HepG2 (cell line): Measurements from ENCODE around the gene CD48. TPM values are rescaled to one million over a fixed set of nuclear protein-coding genes. Genes with fewer than 3 reads are reported as not detected.

ENCODE experiments used
- ATAC-seq: fragments of 200-7000 bp; cut with Tn5 transposase; 3 replicates; pipeline ENCODE4 v1.9.1; 2020; ENCODE audit warnings: mild to moderate bottlenecking, moderate library complexity
- BruUV-seq: library from RNA; stranded (reverse); fragments of 400-500 nt; replicated peaks from 2 replicates; lab custom pipeline; 2021; lab: Mats Ljungman, UMichigan
- CTCF ChIA-PET: fragments of 300-600 bp; formaldehyde crosslinking; extraction: SDS; loops from one replicate; lab custom pipeline; 2021; ENCODE audit warnings: low total read pairs, inconsistent platforms, low intra/inter-chr PET ratio; lab: Yijun Ruan, JAX
- POLR2A ChIA-PET: fragments of 350-600 bp; sonication (Branson Sonifier 250); formaldehyde crosslinking; loops from one replicate; lab custom pipeline; 2020; ENCODE audit warnings: antibody characterized with exemption, inconsistent platforms; lab: Yijun Ruan, JAX
- DNase-seq: peaks from one replicate; pipeline ENCODE4 v3.0.0-alpha.2; 2015; ENCODE audit warnings: low spot score
- FAIRE-seq: peaks from 3 replicates; lab custom pipeline; 2011; peaks lifted over from hg19 to GRCh38; lab: Jason Lieb, UNC
- H2AFZ ChIP-seq: one replicate; pipeline ENCODE4 v1.6.1; 2011; ENCODE audit warnings: low read length, inconsistent platforms
- H3K27ac ChIP-seq: fragments of 300-600 bp; 3 replicates; pipeline ENCODE4 v1.8.0; 2011; ENCODE audit warnings: mixed run types, mild to moderate bottlenecking, mixed read lengths, low read length, inconsistent platforms; ENCODE audit not compliant: insufficient read depth; ENCODE audit errors: extremely low read length
- H3K27me3 ChIP-seq, 2 experiments: fragments of 200-600 bp in 1 of 2; 2 replicates in 1 of 2; 3 replicates in 1 of 2; pipeline versions ENCODE4 v1.6.0 to v1.8.0; 2011; ENCODE audit warnings: low read length in 2 of 2, mild to moderate bottlenecking in 2 of 2, moderate library complexity in 2 of 2, inconsistent platforms in 1 of 2; ENCODE audit not compliant: insufficient read depth in 2 of 2, control insufficient read depth in 1 of 2
- H3K36me3 ChIP-seq, 2 experiments: fragments of 200-600 bp in 1 of 2; replicated peaks in 1 of 2; 2 replicates in 1 of 2; 3 replicates in 1 of 2; pipeline versions ENCODE4 v1.5.1 to v1.8.0; 2011; ENCODE audit warnings: low read length in 2 of 2, inconsistent platforms in 1 of 2; ENCODE audit not compliant: insufficient read depth in 2 of 2, control insufficient read depth in 1 of 2
- H3K4me1 ChIP-seq: 2 replicates; pipeline ENCODE4 v1.5.1; 2012; ENCODE audit warnings: low read length, inconsistent platforms; ENCODE audit not compliant: insufficient read depth
- H3K4me2 ChIP-seq: 2 replicates; pipeline ENCODE4 v1.6.0; 2011; ENCODE audit warnings: low read depth, low read length, inconsistent platforms
- H3K4me3 ChIP-seq, 3 experiments: fragments of 200-600 bp in 1 of 3; sonication (generic), shearing (Covaris generic) in 1 of 3; replicated peaks in 1 of 3; 2 replicates each; pipeline ENCODE4 v1.5.1; 2011 to 2016; ENCODE audit warnings: low read length in 3 of 3, inconsistent platforms in 2 of 3, low read depth in 2 of 3, mild to moderate bottlenecking in 2 of 3, control low read depth in 1 of 3, mixed read lengths in 1 of 3; ENCODE audit not compliant: insufficient read depth in 1 of 3
- H3K79me2 ChIP-seq: one replicate; pipeline ENCODE4 v1.6.1; 2011; ENCODE audit warnings: low read length, inconsistent platforms; ENCODE audit not compliant: insufficient read depth
- H3K9ac ChIP-seq: 2 replicates; pipeline ENCODE4 v1.6.0; 2011; ENCODE audit warnings: mild to moderate bottlenecking, low read depth, low read length, inconsistent platforms; ENCODE audit not compliant: insufficient read depth
- H3K9me3 ChIP-seq: 2 replicates; pipeline ENCODE4 v1.5.1; 2012; ENCODE audit warnings: mild to moderate bottlenecking, low read length
- H4K20me1 ChIP-seq: 2 replicates; pipeline ENCODE4 v1.6.0; 2011; ENCODE audit warnings: inconsistent platforms, mild to moderate bottlenecking, low read length, moderate library complexity; ENCODE audit not compliant: insufficient read depth
- ARHGAP35 ChIP-seq: sonication (generic); formaldehyde crosslinking; IDR thresholded peaks from 2 replicates; pipeline ENCODE4 v1.9.0; 2022; ENCODE audit warnings: mild to moderate bottlenecking, inconsistent platforms, moderate library complexity, missing genetic modification reagents, borderline replicate concordance
- KDM6A ChIP-seq: IDR thresholded peaks from 2 replicates; pipeline ENCODE4 v1.6.1; 2016; ENCODE audit warnings: low read depth
- MNT ChIP-seq: fragments of 450-650 bp; IDR thresholded peaks from 2 replicates; pipeline ENCODE4 v1.6.1; 2016
- PPARG ChIP-seq: conservative IDR thresholded peaks from 2 replicates; pipeline ENCODE4 v1.6.1; 2016; ENCODE audit warnings: missing biosample characterization, missing genetic modification reagents
- RBM39 ChIP-seq: fragments of 200-400 bp; formaldehyde crosslinking; IDR thresholded peaks from one replicate; pipeline ENCODE4 v1.6.1; 2018; ENCODE audit warnings: antibody characterized with exemption, mild to moderate bottlenecking, low read depth, low read length; ENCODE audit not compliant: poor library complexity, severe bottlenecking
- SIX4 ChIP-seq: sonication (generic); formaldehyde crosslinking; IDR thresholded peaks from 2 replicates; pipeline ENCODE4 v1.4.0; 2020; ENCODE audit warnings: missing genetic modification reagents
- ZNF3 ChIP-seq: IDR thresholded peaks from 2 replicates; pipeline ENCODE4 v1.7.0; 2017; ENCODE audit warnings: inconsistent platforms
- ZNF713 ChIP-seq: sonication (generic); formaldehyde crosslinking; IDR thresholded peaks from 2 replicates; pipeline ENCODE4 v1.4.0; 2020; ENCODE audit warnings: mild to moderate bottlenecking, missing genetic modification reagents
- ZNF891 ChIP-seq: sonication (generic); formaldehyde crosslinking; IDR thresholded peaks from 2 replicates; pipeline ENCODE4 v1.5.0; 2020; ENCODE audit warnings: mild to moderate bottlenecking, missing genetic modification reagents
- WGBS: methylation state at CpG from one replicate; pipeline ENCODE4 v1.1.6; 2017; ENCODE audit warnings: low lambda C conversion rate; 5-methylcytosine and 5-hydroxymethylcytosine counted together
- in situ Hi-C: cut with HindIII; loops from 2 replicates; pipeline ENCODE4 v1.10.0; 2017; ENCODE audit warnings: low pct_unique_long_range_greater_than_20kb; ENCODE audit not compliant: extremely low pct_ligation_motif_present
- intact Hi-C: fragments of 100-400 bp; cut with micrococcal nuclease; formaldehyde crosslinking; loops from one replicate; pipeline ENCODE4 v1.10.0; 2022; ENCODE audit not compliant: unreplicated experiment
- polyA plus RNA-seq, 8 experiments: library from polyadenylated mRNA; depleted of rRNA in 3 of 8; stranded (reverse) in 7 of 8; unstranded in 1 of 8; fragments of >200 nt; fragmentation: Illumina TruSeq in 4 of 8; extraction: Trizol in 4 of 8; gene quantifications; 2 replicates each; pipeline versions ENCODE4 v1.2.1 to v1.2.3, GENCODE V29; 2011 to 2016; ENCODE audit warnings: low read depth in 4 of 8, missing spikeins in 1 of 8, mixed read lengths in 1 of 8; ENCODE audit not compliant: insufficient read depth in 1 of 8
- total RNA-seq, 5 experiments: library from RNA; depleted of rRNA; stranded (reverse); fragments of >200 nt; fragmentation: Illumina TruSeq; extraction: Trizol; gene quantifications; 2 replicates each; pipeline ENCODE4 v1.2.3, GENCODE V29; 2016; ENCODE audit warnings: low read depth in 1 of 5
- TF ChIP-seq, protein P1 (sequence below): sonication (generic); formaldehyde crosslinking; IDR thresholded peaks from 2 replicates; pipeline ENCODE4 v1.4.0; 2020; ENCODE audit warnings: missing genetic modification reagents
- TF ChIP-seq, protein P2 (sequence below): sonication (generic); formaldehyde crosslinking; IDR thresholded peaks from 2 replicates; pipeline ENCODE4 v1.5.1; 2020; ENCODE audit warnings: mild to moderate bottlenecking, missing genetic modification reagents, moderate library complexity

The CD48 gene
- total and polyA plus RNA-seq, 2 of the 13 experiments (the other 11 are each of a cell fraction or from before 2014, with no cell fraction given): not detected

DNA sequence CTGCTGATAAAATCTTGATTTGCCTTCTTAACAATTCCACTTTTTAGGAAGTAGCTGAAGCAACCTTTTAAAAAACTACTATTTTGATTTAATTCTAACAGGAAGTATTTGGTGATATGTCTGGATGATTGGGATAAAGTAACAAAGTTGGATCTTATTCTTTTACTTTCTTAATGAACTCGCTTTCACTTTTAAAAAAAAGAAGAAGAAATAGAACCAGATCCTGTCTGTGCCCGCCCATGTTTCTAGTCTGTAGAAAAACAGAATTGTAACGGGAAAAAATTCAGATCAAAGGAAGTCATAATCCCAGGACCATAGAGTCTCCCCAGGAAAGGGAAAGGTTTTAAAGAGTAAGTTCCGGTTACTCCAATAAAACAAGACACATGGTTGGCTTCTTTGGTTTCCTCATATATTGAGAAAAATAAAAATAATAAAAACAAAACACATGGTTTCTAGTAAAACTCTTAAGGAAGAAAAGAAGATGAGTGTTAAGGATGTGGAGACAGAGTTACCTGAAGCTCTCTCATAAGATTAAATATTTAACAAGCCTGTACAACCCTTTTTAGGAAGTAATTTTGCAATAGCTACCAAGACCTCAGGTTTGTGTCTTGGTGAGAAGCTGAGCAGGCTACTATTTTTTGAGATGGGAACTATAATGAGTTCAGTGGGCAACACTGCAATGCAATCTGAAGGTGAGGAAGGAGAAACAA, 4.9 kb downstream of the CD48 start:
- Histone ChIP-seq H3K9ac (no peak overlapping the region), H2AFZ (no peak overlapping the region), H3K36me3 (no peaks in the 10 kb centered on the region), H4K20me1 (no peaks in the 10 kb centered on the region), H3K27me3 (peaks cover 0 to 4% of the 10 kb centered on the region in 2 experiments; a peak in 2 of 5 replicates), H3K27ac (no peak overlapping the region), H3K4me3 (no peak overlapping the region), H3K4me1 (no peaks in the 10 kb centered on the region), H3K4me2 (no peak overlapping the region), H3K79me2 (no peaks in the 10 kb centered on the region), H3K9me3 (no peaks in the 10 kb centered on the region)
- CTCF ChIA-PET: no interaction called here
- in situ Hi-C loops: no loop called here
- POLR2A ChIA-PET: no interaction called here
- 0 out of 2 replicates have a peak, but pooled peaks have one; percentile 12 for TF ChIP-seq MNT
- TF ChIP-seq SIX4: no peak
- FAIRE-seq (no peak), ATAC-seq (no peak), DNase-seq (no peak)
- 6% methylated on average over 4 of the region's 4 CpGs for WGBS
- BruUV-seq: no TSS peak
- intact Hi-C loops: no loop called here

GRCh38 chr1:160705742-160706141, 5.9 kb downstream of the CD48 start:
- no peak for DNase-seq
- H3K4me2 ChIP-seq: no peak overlapping the region
- no peaks in the 10 kb centered on the region for H3K36me3 ChIP-seq
- POLR2A ChIA-PET: no interaction called here
- ATAC-seq: no peak
- no peaks in the 10 kb centered on the region for H3K9me3 ChIP-seq
- in situ Hi-C loops: no loop called here
- H3K27me3 ChIP-seq: peaks cover 0 to 4% of the 10 kb centered on the region in 2 experiments; a peak in 2 of 5 replicates
- TF ChIP-seq PPARG (CRISPR knock-in tag) (no peak), ZNF891 (CRISPR knock-in tag) (no peak), KDM6A (CRISPR knock-in tag) (no peak), RBM39 (no peak), ZNF3 (CRISPR knock-in tag) (no peak), ZNF713 (CRISPR knock-in tag) (no peak), ARHGAP35 (CRISPR knock-in tag) (no peak)
- TF ChIP-seq, protein P1, sequence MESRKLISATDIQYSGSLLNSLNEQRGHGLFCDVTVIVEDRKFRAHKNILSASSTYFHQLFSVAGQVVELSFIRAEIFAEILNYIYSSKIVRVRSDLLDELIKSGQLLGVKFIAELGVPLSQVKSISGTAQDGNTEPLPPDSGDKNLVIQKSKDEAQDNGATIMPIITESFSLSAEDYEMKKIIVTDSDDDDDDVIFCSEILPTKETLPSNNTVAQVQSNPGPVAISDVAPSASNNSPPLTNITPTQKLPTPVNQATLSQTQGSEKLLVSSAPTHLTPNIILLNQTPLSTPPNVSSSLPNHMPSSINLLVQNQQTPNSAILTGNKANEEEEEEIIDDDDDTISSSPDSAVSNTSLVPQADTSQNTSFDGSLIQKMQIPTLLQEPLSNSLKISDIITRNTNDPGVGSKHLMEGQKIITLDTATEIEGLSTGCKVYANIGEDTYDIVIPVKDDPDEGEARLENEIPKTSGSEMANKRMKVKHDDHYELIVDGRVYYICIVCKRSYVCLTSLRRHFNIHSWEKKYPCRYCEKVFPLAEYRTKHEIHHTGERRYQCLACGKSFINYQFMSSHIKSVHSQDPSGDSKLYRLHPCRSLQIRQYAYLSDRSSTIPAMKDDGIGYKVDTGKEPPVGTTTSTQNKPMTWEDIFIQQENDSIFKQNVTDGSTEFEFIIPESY: no peak
- TF ChIP-seq, protein P2, sequence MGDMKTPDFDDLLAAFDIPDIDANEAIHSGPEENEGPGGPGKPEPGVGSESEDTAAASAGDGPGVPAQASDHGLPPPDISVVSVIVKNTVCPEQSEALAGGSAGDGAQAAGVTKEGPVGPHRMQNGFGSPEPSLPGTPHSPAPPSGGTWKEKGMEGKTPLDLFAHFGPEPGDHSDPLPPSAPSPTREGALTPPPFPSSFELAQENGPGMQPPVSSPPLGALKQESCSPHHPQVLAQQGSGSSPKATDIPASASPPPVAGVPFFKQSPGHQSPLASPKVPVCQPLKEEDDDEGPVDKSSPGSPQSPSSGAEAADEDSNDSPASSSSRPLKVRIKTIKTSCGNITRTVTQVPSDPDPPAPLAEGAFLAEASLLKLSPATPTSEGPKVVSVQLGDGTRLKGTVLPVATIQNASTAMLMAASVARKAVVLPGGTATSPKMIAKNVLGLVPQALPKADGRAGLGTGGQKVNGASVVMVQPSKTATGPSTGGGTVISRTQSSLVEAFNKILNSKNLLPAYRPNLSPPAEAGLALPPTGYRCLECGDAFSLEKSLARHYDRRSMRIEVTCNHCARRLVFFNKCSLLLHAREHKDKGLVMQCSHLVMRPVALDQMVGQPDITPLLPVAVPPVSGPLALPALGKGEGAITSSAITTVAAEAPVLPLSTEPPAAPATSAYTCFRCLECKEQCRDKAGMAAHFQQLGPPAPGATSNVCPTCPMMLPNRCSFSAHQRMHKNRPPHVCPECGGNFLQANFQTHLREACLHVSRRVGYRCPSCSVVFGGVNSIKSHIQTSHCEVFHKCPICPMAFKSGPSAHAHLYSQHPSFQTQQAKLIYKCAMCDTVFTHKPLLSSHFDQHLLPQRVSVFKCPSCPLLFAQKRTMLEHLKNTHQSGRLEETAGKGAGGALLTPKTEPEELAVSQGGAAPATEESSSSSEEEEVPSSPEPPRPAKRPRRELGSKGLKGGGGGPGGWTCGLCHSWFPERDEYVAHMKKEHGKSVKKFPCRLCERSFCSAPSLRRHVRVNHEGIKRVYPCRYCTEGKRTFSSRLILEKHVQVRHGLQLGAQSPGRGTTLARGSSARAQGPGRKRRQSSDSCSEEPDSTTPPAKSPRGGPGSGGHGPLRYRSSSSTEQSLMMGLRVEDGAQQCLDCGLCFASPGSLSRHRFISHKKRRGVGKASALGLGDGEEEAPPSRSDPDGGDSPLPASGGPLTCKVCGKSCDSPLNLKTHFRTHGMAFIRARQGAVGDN (CRISPR knock-in tag): no peak
- no peak for FAIRE-seq
- intact Hi-C loops: no loop called here
- H3K79me2 ChIP-seq: no peaks in the 10 kb centered on the region
- no peak overlapping the region for H3K9ac ChIP-seq
- H2AFZ ChIP-seq: no peak overlapping the region
- no peak overlapping the region for H3K4me3 ChIP-seq
- no peaks in the 10 kb centered on the region for H3K4me1 ChIP-seq
- no peak overlapping the region for H3K27ac ChIP-seq
- BruUV-seq: no TSS peak
- CTCF ChIA-PET: no interaction called here
- H4K20me1 ChIP-seq: no peaks in the 10 kb centered on the region
